Measurements from ENCODE around the gene APPL2.
"Not testable (repeated sequence)": the region's sequence is repeated elsewhere in the genome, so short reads cannot be mapped to it uniquely, and the experiment has no call there.

Gene APPL2

GRCh38 chr12:105196090-105196489, 39.9 kb downstream of the APPL2 start:
- no peaks in the 10 kb centered on the region for H3K27me3 ChIP-seq (ENCODE audit: insufficient read depth, poor library complexity, severe bottlenecking)
- H3K36me3 ChIP-seq (ENCODE audit: low read depth): peaks cover 48% of the 10 kb centered on the region
- no peaks in the 10 kb centered on the region for H3K4me1 ChIP-seq (ENCODE audit: insufficient read depth, poor library complexity, severe bottlenecking)
- no peak overlapping the region for H3K4me3 ChIP-seq (ENCODE audit: severe bottlenecking)
- TF ChIP-seq CTCF (IDR thresholded peaks at IDR 0.05; ENCODE audit: poor library complexity, severe bottlenecking): no peak
- H3K27ac ChIP-seq (ENCODE audit: poor library complexity, severe bottlenecking): no peak overlapping the region
- no peak for ATAC-seq (ENCODE audit: low read depth)
- H3K9me3 ChIP-seq (ENCODE audit: severe bottlenecking): no peaks in the 10 kb centered on the region
- DNase-seq (ENCODE audit: low spot score): no peak

GRCh38 chr12:105194947-105195346, 41.0 kb downstream of the APPL2 start:
- DNase-seq (ENCODE audit: low spot score) (no peak), ATAC-seq (ENCODE audit: low read depth) (no peak)
- Histone ChIP-seq H3K27ac (ENCODE audit: poor library complexity, severe bottlenecking) (no peak overlapping the region), H3K36me3 (ENCODE audit: low read depth) (peaks cover 53% of the 10 kb centered on the region), H3K27me3 (ENCODE audit: insufficient read depth, poor library complexity, severe bottlenecking) (no peaks in the 10 kb centered on the region), H3K9me3 (ENCODE audit: severe bottlenecking) (no peaks in the 10 kb centered on the region), H3K4me3 (ENCODE audit: severe bottlenecking) (no peak overlapping the region), H3K4me1 (ENCODE audit: insufficient read depth, poor library complexity, severe bottlenecking) (no peaks in the 10 kb centered on the region)
- TF ChIP-seq CTCF (IDR thresholded peaks at IDR 0.05; ENCODE audit: poor library complexity, severe bottlenecking): no peak

- DNase-seq (ENCODE audit: low spot score): no peak
These were observed 43.2 kb downstream of the APPL2 start for GRCh38 chr12:105192624-105193225.

GRCh38 chr12:105190530-105190929, 45.4 kb downstream of the APPL2 start:
- no peaks in the 10 kb centered on the region for H3K4me1 ChIP-seq (ENCODE audit: insufficient read depth, poor library complexity, severe bottlenecking)
- H3K4me3 ChIP-seq (ENCODE audit: severe bottlenecking): no peak overlapping the region
- no peaks in the 10 kb centered on the region for H3K9me3 ChIP-seq (ENCODE audit: severe bottlenecking)
- no peak overlapping the region for H3K27ac ChIP-seq (ENCODE audit: poor library complexity, severe bottlenecking)
- H3K27me3 ChIP-seq (ENCODE audit: insufficient read depth, poor library complexity, severe bottlenecking): no peaks in the 10 kb centered on the region
- DNase-seq (ENCODE audit: low spot score) (no peak), ATAC-seq (ENCODE audit: low read depth) (no peak)
- H3K36me3 ChIP-seq (ENCODE audit: low read depth): peaks cover 86% of the 10 kb centered on the region
- TF ChIP-seq CTCF (IDR thresholded peaks at IDR 0.05; ENCODE audit: poor library complexity, severe bottlenecking): no peak

More at GRCh38 chr12:105192624-105193225, 43.2 kb downstream of the APPL2 start:
- TF ChIP-seq CTCF (IDR thresholded peaks at IDR 0.05; ENCODE audit: poor library complexity, severe bottlenecking): no peak
- Histone ChIP-seq H3K4me3 (ENCODE audit: severe bottlenecking) (no peak overlapping the region), H3K4me1 (ENCODE audit: insufficient read depth, poor library complexity, severe bottlenecking) (no peaks in the 10 kb centered on the region), H3K27me3 (ENCODE audit: insufficient read depth, poor library complexity, severe bottlenecking) (no peaks in the 10 kb centered on the region), H3K36me3 (ENCODE audit: low read depth) (peaks cover 64% of the 10 kb centered on the region), H3K27ac (ENCODE audit: poor library complexity, severe bottlenecking) (no peak overlapping the region), H3K9me3 (ENCODE audit: severe bottlenecking) (no peaks in the 10 kb centered on the region)
- no peak for ATAC-seq (ENCODE audit: low read depth)

GRCh38 chr12:105189293-105189692, 46.7 kb downstream of the APPL2 start:
- DNase-seq (ENCODE audit: low spot score) (no peak), ATAC-seq (ENCODE audit: low read depth) (no peak)
- Histone ChIP-seq H3K4me1 (ENCODE audit: insufficient read depth, poor library complexity, severe bottlenecking) (no peaks in the 10 kb centered on the region), H3K27me3 (ENCODE audit: insufficient read depth, poor library complexity, severe bottlenecking) (no peaks in the 10 kb centered on the region), H3K27ac (ENCODE audit: poor library complexity, severe bottlenecking) (no peak overlapping the region), H3K9me3 (ENCODE audit: severe bottlenecking) (no peaks in the 10 kb centered on the region), H3K4me3 (ENCODE audit: severe bottlenecking) (no peak overlapping the region), H3K36me3 (ENCODE audit: low read depth) (peaks cover 84% of the 10 kb centered on the region)
- no peak for TF ChIP-seq CTCF (IDR thresholded peaks at IDR 0.05; ENCODE audit: poor library complexity, severe bottlenecking)

GRCh38 chr12:105183976-105184375, 52.0 kb downstream of the APPL2 start:
- H3K27me3 ChIP-seq (ENCODE audit: insufficient read depth, poor library complexity, severe bottlenecking); ATAC-seq (ENCODE audit: low read depth); H3K27ac ChIP-seq (ENCODE audit: poor library complexity, severe bottlenecking); DNase-seq (ENCODE audit: low spot score); H3K4me3 ChIP-seq (ENCODE audit: severe bottlenecking); H3K9me3 ChIP-seq (ENCODE audit: severe bottlenecking); H3K4me1 ChIP-seq (ENCODE audit: insufficient read depth, poor library complexity, severe bottlenecking): not testable (repeated sequence)
- H3K36me3 ChIP-seq (ENCODE audit: low read depth): peaks cover 59% of the 10 kb centered on the region

GRCh38 chr12:105183406-105183805, 52.6 kb downstream of the APPL2 start:
- peaks cover 57% of the 10 kb centered on the region for H3K36me3 ChIP-seq (ENCODE audit: low read depth)
- H3K27ac ChIP-seq (ENCODE audit: poor library complexity, severe bottlenecking); H3K9me3 ChIP-seq (ENCODE audit: severe bottlenecking); ATAC-seq (ENCODE audit: low read depth); H3K4me1 ChIP-seq (ENCODE audit: insufficient read depth, poor library complexity, severe bottlenecking); DNase-seq (ENCODE audit: low spot score); H3K27me3 ChIP-seq (ENCODE audit: insufficient read depth, poor library complexity, severe bottlenecking); H3K4me3 ChIP-seq (ENCODE audit: severe bottlenecking): not testable (repeated sequence)
